Measurements from ENCODE around the gene CDK16. TPM values are rescaled to one million over a fixed set of nuclear protein-coding genes. Genes with fewer than 3 reads are reported as not detected.

The CDK16 gene
- total RNA-seq = 88.1 and 124 TPM in 2 replicates

GRCh38 chrX:47218280-47218919, at the start of gene CDK16:
CDK16 (plus strand) TSS chrX:47218681; CDS start chrX:47223558, 4,877 bp downstream.

GRCh38 chrX:47193475-47194193, 24.8 kb upstream of the CDK16 start, which contains the start of gene UBA1:
UBA1 (plus strand) TSS chrX:47193829; CDS start chrX:47198803, 4,974 bp downstream.

GRCh38 chrX:47232803-47233332, 14.4 kb downstream of the CDK16 start, which contains the start of gene USP11:
USP11 (plus strand) TSS chrX:47233009; CDS start chrX:47233044, 35 bp downstream.

Other genes starting within 250 kb of the CDK16 start
- 2.9 and 6.7 TPM in 2 replicates for gene RGN, start 140.2 kb upstream of the CDK16 start, total RNA-seq
- 38.1 and 57.2 TPM in 2 replicates for gene NDUFB11, start 74.0 kb upstream of the CDK16 start, total RNA-seq
- gene RBM10, start 73.5 kb upstream of the CDK16 start, total RNA-seq = 61.2 and 69.6 TPM in 2 replicates
- gene UBA1, start 24.9 kb upstream of the CDK16 start, total RNA-seq = 170 and 214 TPM in 2 replicates
- 50.8 and 53.0 TPM in 2 replicates for gene USP11, start 14.3 kb downstream of the CDK16 start, total RNA-seq
- gene ZNF157, start 151.9 kb downstream of the CDK16 start, total RNA-seq = 0.11 and 0.12 TPM in 2 replicates